GM21515 (cell line): ENCODE data around the gene INSL3.
"Not testable (repeated sequence)": the region's sequence is repeated elsewhere in the genome, so short reads cannot be mapped to it uniquely, and the experiment has no call there.

ENCODE experiments used
- ATAC-seq: cut with Tn5 transposase; IDR thresholded peaks from one replicate; pipeline ENCODE4 v1.9.1; 2021; ENCODE audit not compliant: unreplicated experiment

Gene INSL3

GRCh38 chr19:17790059-17790780 lies 31.1 kb downstream of the INSL3 start:
- ATAC-seq = no peak

GRCh38 chr19:17788632-17789031 lies 32.7 kb downstream of the INSL3 start:
- no peak for ATAC-seq

- no peak for ATAC-seq
Measured at GRCh38 chr19:17787274-17787913, 33.9 kb downstream of the INSL3 start.

- ATAC-seq = no peak
Measured at GRCh38 chr19:17784201-17785008, 36.9 kb downstream of the INSL3 start.

GRCh38 chr19:17783721-17784120 lies 37.6 kb downstream of the INSL3 start:
- ATAC-seq = not testable (repeated sequence)

- ATAC-seq = no peak
Measured at GRCh38 chr19:17780781-17781180, 40.5 kb downstream of the INSL3 start.

GRCh38 chr19:17778968-17779929 lies 42.1 kb downstream of the INSL3 start:
- no peak for ATAC-seq

- ATAC-seq = no peak
Measured at GRCh38 chr19:17778251-17778967, 42.9 kb downstream of the INSL3 start.

- not testable (repeated sequence) for ATAC-seq
Measured at GRCh38 chr19:17777840-17778239, 43.5 kb downstream of the INSL3 start.

- ATAC-seq = peak; percentile 63
Measured at GRCh38 chr19:17775991-17776803, 45.1 kb downstream of the INSL3 start.

- no peak for ATAC-seq
Measured at GRCh38 chr19:17775245-17775927, 45.9 kb downstream of the INSL3 start.

GRCh38 chr19:17772172-17772571 lies 49.1 kb downstream of the INSL3 start:
- ATAC-seq = no peak

GRCh38 chr19:17770613-17771012 lies 50.7 kb downstream of the INSL3 start:
- no peak for ATAC-seq

GRCh38 chr19:17767559-17767958 lies 53.8 kb downstream of the INSL3 start:
- ATAC-seq = no peak

GRCh38 chr19:17766543-17767131 lies 54.7 kb downstream of the INSL3 start:
- no peak for ATAC-seq
